ENCODE results near the gene NISCH. TPM values are rescaled to one million over a fixed set of nuclear protein-coding genes. Genes with fewer than 3 reads are reported as not detected.

The NISCH gene
- total and polyA plus RNA-seq, 9 donors: 47.2 to 91.9 (median 64.0) TPM

GRCh38 chr3:52434491-52435115, 20.8 kb upstream of the NISCH start:
- H3K36me3 ChIP-seq (ENCODE audit: control insufficient read depth, insufficient read depth, low read length): no peaks in the 10 kb centered on the region
- H3K27ac ChIP-seq (ENCODE audit: low read length): no peak overlapping the region
- no peaks in the 10 kb centered on the region for H3K27me3 ChIP-seq (ENCODE audit: control insufficient read depth, insufficient read depth, low read length)
- H3K4me3 ChIP-seq (ENCODE audit: low read length): no peak overlapping the region
- H3K9me3 ChIP-seq (replicated peaks; ENCODE audit: control insufficient read depth, low read depth, low read length): no peaks in the 10 kb centered on the region
- peaks cover 80% of the 10 kb centered on the region for H3K4me1 ChIP-seq (ENCODE audit: control insufficient read depth, insufficient read depth, low read length)
- DNase-seq: no peak
- WGBS (ENCODE audit: insufficient coverage): 91% methylated on average over 1 of the region's 9 CpGs

DNA sequence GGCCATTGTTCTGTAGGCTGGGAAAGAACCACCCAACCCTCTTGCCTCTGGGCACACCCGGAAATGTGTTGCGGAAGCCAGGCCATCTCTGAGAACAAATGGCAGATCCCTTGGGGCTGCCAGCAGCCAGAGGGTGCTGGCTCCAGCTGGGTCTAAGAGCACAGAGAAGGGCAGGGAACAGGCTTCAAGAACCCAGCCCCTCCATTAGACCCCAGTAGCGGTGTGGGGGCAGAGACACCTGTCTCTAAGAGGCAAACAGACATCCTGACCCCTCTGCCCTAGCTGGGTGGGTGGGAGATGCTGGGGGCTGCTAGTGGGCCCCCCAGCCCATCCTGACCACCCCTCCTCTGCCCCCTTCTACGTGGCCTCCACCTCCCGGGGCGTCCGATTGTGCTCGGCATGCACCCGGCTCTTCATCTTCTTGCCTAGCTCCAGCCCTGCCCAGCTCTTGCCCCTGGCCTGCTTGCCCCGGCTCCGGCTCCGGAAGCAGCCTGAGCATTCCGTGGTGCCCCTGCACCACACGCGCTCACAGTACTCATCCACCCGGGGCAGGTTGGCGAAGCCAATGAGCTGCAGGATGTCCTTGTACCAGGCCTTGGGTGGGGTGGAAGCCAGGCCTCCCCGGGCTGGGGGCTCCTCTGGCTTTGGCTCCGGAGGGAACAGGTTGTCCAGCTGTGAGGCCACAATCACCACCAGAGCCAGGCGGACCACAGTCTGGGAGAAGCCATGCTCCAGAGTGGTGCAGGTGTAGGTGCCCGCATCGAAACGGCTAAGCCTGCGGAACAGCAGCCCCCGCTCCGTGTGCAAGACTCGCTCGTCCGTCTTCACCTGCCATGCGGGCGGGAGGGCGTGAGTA, 19.9 kb upstream of the NISCH start:
- Histone ChIP-seq H3K27ac (ENCODE audit: low read length) (no peak overlapping the region), H3K4me3 (ENCODE audit: low read length) (no peak overlapping the region), H3K4me1 (ENCODE audit: control insufficient read depth, insufficient read depth, low read length) (peaks cover 74% of the 10 kb centered on the region), H3K9me3 (replicated peaks; ENCODE audit: control insufficient read depth, low read depth, low read length) (no peaks in the 10 kb centered on the region), H3K36me3 (ENCODE audit: control insufficient read depth, insufficient read depth, low read length) (peaks cover 2% of the 10 kb centered on the region), H3K27me3 (ENCODE audit: control insufficient read depth, insufficient read depth, low read length) (no peaks in the 10 kb centered on the region)
- no peak for DNase-seq
- 89% methylated on average over 27 of the region's 32 CpGs for WGBS (ENCODE audit: insufficient coverage)

GRCh38 chr3:52436500-52437149, 18.8 kb upstream of the NISCH start:
- H3K9me3 ChIP-seq (replicated peaks; ENCODE audit: control insufficient read depth, low read depth, low read length): no peaks in the 10 kb centered on the region
- H3K4me1 ChIP-seq (ENCODE audit: control insufficient read depth, insufficient read depth, low read length): peaks cover 69% of the 10 kb centered on the region
- H3K4me3 ChIP-seq (ENCODE audit: low read length): no peak overlapping the region
- WGBS (ENCODE audit: insufficient coverage): 60% methylated on average over 2 of the region's 13 CpGs
- H3K36me3 ChIP-seq (ENCODE audit: control insufficient read depth, insufficient read depth, low read length): peaks cover 5% of the 10 kb centered on the region
- no peaks in the 10 kb centered on the region for H3K27me3 ChIP-seq (ENCODE audit: control insufficient read depth, insufficient read depth, low read length)
- peak; percentile 78 for DNase-seq
- H3K27ac ChIP-seq (ENCODE audit: low read length): peak overlapping the region; percentile 82

DNA sequence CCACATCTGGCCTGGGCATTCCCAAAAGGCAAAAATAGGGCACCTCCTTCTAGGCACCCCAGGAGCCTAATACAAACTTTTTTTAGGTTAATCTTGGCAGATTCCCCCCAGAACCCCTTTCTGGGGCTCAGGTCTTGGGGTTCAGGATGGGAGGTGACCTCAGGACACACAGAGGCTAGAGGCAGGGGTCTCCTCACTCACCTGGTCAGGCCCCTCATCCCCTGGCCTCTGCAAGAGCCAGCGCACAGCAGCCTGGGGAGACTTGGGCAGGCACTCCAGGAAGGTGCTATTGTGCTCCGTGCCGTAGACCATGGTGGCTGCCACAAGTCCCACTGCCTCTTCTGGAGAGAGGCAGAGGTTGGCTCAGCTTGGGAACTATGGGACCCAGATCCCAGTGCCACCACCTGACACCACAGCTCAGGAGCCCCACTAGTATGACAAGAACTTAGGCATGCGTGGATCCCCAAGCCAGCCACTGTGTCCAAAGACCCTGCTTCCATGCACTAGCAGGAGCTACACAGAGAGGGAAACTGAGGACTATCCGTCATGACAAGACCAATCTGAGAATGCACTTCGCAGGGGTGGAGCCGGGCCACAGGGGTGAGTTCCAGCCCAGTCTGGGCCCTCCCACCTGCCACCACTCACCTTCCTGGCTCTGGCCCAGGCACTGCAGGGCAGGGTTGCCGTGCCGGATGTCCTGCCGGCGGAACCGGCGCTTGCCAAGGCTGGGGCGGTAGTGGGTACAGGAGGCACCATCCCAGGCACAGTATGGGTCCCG, 17.9 kb upstream of the NISCH start:
- peak overlapping the region; percentile 82 for H3K27ac ChIP-seq (ENCODE audit: low read length)
- H3K36me3 ChIP-seq (ENCODE audit: control insufficient read depth, insufficient read depth, low read length): peaks cover 5% of the 10 kb centered on the region
- H3K27me3 ChIP-seq (ENCODE audit: control insufficient read depth, insufficient read depth, low read length): no peaks in the 10 kb centered on the region
- 92% methylated on average over 13 of the region's 15 CpGs for WGBS (ENCODE audit: insufficient coverage)
- no peak overlapping the region for H3K4me3 ChIP-seq (ENCODE audit: low read length)
- DNase-seq: no peak
- no peaks in the 10 kb centered on the region for H3K9me3 ChIP-seq (replicated peaks; ENCODE audit: control insufficient read depth, low read depth, low read length)
- H3K4me1 ChIP-seq (ENCODE audit: control insufficient read depth, insufficient read depth, low read length): peaks cover 61% of the 10 kb centered on the region

GRCh38 chr3:52438104-52438376, 17.4 kb upstream of the NISCH start:
- Histone ChIP-seq H3K4me1 (ENCODE audit: control insufficient read depth, insufficient read depth, low read length) (peaks cover 61% of the 10 kb centered on the region), H3K9me3 (replicated peaks; ENCODE audit: control insufficient read depth, low read depth, low read length) (no peaks in the 10 kb centered on the region), H3K36me3 (ENCODE audit: control insufficient read depth, insufficient read depth, low read length) (peaks cover 5% of the 10 kb centered on the region), H3K4me3 (ENCODE audit: low read length) (no peak overlapping the region), H3K27ac (ENCODE audit: low read length) (no peak overlapping the region), H3K27me3 (ENCODE audit: control insufficient read depth, insufficient read depth, low read length) (no peaks in the 10 kb centered on the region)
- WGBS (ENCODE audit: insufficient coverage): 79% methylated on average over 4 of the region's 6 CpGs
- DNase-seq: no peak

- H3K9me3 ChIP-seq (replicated peaks; ENCODE audit: control insufficient read depth, low read depth, low read length): no peaks in the 10 kb centered on the region
- no peaks in the 10 kb centered on the region for H3K27me3 ChIP-seq (ENCODE audit: control insufficient read depth, insufficient read depth, low read length)
- H3K4me3 ChIP-seq (ENCODE audit: low read length): no peak overlapping the region
- H3K36me3 ChIP-seq (ENCODE audit: control insufficient read depth, insufficient read depth, low read length): peaks cover 5% of the 10 kb centered on the region
- H3K27ac ChIP-seq (ENCODE audit: low read length): no peak overlapping the region
- peaks cover 62% of the 10 kb centered on the region for H3K4me1 ChIP-seq (ENCODE audit: control insufficient read depth, insufficient read depth, low read length)
- no peak for DNase-seq
- WGBS (ENCODE audit: insufficient coverage): 68% methylated on average over 5 of the region's 9 CpGs
Measured at GRCh38 chr3:52438579-52439425, 16.6 kb upstream of the NISCH start.

DNA sequence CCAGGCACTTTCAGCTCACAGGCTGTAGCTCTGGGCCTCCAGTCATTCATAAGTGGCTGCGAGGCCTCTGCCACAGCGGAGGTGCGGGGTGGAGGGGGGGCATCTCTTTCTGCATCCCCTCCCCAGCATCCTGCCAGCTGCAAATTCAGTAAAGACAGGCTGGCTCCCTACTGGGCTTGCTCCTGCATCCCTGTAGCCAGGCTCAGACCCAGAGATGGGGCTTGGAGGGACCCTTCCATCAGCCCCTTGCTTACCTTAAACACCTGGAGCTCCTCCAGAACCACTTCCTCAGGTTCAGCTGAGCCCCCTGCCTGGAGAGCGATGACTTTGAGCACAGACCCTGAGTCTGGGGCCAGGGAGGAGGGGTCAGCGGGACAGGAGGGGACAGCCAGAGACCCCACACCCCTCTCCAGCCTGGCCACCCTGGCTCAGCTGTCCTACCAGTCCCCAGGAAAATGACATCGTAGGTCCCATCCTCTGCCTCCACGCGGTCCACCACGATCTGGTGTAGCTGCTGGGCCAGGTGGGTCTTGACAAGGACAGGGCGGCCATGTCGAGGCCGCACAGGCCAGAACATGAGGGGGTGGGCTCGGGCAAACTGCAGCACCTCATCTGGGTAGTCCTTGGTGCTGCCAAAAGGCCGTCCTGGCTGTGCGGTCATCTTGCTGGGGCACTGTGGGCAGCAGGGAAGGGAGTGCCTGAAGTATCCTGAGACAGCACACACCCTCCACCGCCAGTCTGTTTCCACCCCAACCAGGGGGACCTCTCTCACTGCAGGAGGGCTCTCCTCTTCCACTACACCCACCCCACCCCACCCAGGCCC, 15.8 kb upstream of the NISCH start:
- H3K4me3 ChIP-seq (ENCODE audit: low read length): no peak overlapping the region
- no peaks in the 10 kb centered on the region for H3K27me3 ChIP-seq (ENCODE audit: control insufficient read depth, insufficient read depth, low read length)
- peaks cover 5% of the 10 kb centered on the region for H3K36me3 ChIP-seq (ENCODE audit: control insufficient read depth, insufficient read depth, low read length)
- no peaks in the 10 kb centered on the region for H3K9me3 ChIP-seq (replicated peaks; ENCODE audit: control insufficient read depth, low read depth, low read length)
- no peak overlapping the region for H3K27ac ChIP-seq (ENCODE audit: low read length)
- no peak for DNase-seq
- H3K4me1 ChIP-seq (ENCODE audit: control insufficient read depth, insufficient read depth, low read length): peaks cover 62% of the 10 kb centered on the region
- 87% methylated on average over 10 of the region's 16 CpGs for WGBS (ENCODE audit: insufficient coverage)

GRCh38 chr3:52440249-52440551, 15.2 kb upstream of the NISCH start:
- no peak for DNase-seq
- Histone ChIP-seq H3K4me3 (ENCODE audit: low read length) (no peak overlapping the region), H3K36me3 (ENCODE audit: control insufficient read depth, insufficient read depth, low read length) (peaks cover 5% of the 10 kb centered on the region), H3K27me3 (ENCODE audit: control insufficient read depth, insufficient read depth, low read length) (no peaks in the 10 kb centered on the region), H3K27ac (ENCODE audit: low read length) (no peak overlapping the region), H3K9me3 (replicated peaks; ENCODE audit: control insufficient read depth, low read depth, low read length) (no peaks in the 10 kb centered on the region), H3K4me1 (ENCODE audit: control insufficient read depth, insufficient read depth, low read length) (peaks cover 62% of the 10 kb centered on the region)
- 93% methylated on average over 11 of the region's 12 CpGs for WGBS (ENCODE audit: insufficient coverage)

DNA sequence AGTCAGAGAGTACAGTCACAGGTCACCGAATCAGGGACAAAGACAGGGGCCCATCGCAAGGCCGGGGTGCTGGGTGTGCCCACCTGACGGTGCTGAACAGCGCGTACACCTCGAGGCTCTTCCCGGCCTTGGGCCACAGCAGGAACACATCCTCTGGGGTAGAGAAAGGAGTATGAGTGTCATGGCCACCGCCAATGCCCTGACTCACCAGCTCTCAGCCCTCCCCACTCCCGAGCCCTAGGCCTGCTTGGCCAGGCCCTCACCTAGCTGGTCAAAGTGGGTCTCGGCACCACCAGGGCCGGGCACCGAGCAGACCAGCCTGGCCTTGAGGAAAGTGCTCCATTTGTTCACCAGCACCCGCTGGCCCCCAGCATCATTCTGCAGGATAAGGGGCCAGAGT, 14.7 kb upstream of the NISCH start:
- Histone ChIP-seq H3K36me3 (ENCODE audit: control insufficient read depth, insufficient read depth, low read length) (peaks cover 5% of the 10 kb centered on the region), H3K4me3 (ENCODE audit: low read length) (no peak overlapping the region), H3K27me3 (ENCODE audit: control insufficient read depth, insufficient read depth, low read length) (no peaks in the 10 kb centered on the region), H3K4me1 (ENCODE audit: control insufficient read depth, insufficient read depth, low read length) (peaks cover 61% of the 10 kb centered on the region), H3K9me3 (replicated peaks; ENCODE audit: control insufficient read depth, low read depth, low read length) (no peaks in the 10 kb centered on the region), H3K27ac (ENCODE audit: low read length) (no peak overlapping the region)
- 96% methylated on average over 8 of the region's 14 CpGs for WGBS (ENCODE audit: insufficient coverage)
- no peak for DNase-seq

Measured in muscle of leg (tissue), 11 donors.